Vagina (tissue), 2 donors: ENCODE results near the gene PXDN. TPM values are rescaled to one million over a fixed set of nuclear protein-coding genes. Genes with fewer than 3 reads are reported as not detected.

Source experiments
- DNase-seq, 2 donors: peaks; one replicate each; pipeline ENCODE4 v3.0.0-alpha.2; 2017; ENCODE audit errors: extremely low spot score in 2 of 2
- H3K27ac ChIP-seq: fragments of 200-600 bp; sonication (generic); one replicate; pipeline ENCODE4 v1.5.1; 2019
- H3K27me3 ChIP-seq: fragments of 200-600 bp; sonication (generic); one replicate; pipeline ENCODE4 v1.5.1; 2019
- H3K36me3 ChIP-seq, 2 donors: fragments of 200-600 bp; sonication (generic); one replicate each; pipeline ENCODE4 v1.5.1; 2017 to 2019
- H3K4me1 ChIP-seq: fragments of 200-600 bp; sonication (generic); one replicate; pipeline ENCODE4 v1.5.1; 2019
- H3K4me3 ChIP-seq, 2 donors: fragments of 200-600 bp; sonication (generic); 1 replicate in 1 of 2; 2 replicates in 1 of 2; pipeline ENCODE4 v1.5.1; 2016 to 2019
- H3K9me3 ChIP-seq: fragments of 200-600 bp; sonication (generic); one replicate; pipeline ENCODE4 v1.5.1; 2019
- CTCF ChIP-seq, 3 experiments: fragments of 450-650 bp in 2 of 3; fragments of 200-600 bp in 1 of 3; sonication (generic) in 1 of 3; IDR thresholded peaks; one replicate each; pipeline ENCODE4 v1.5.1; 2017 to 2019; ENCODE audit warnings: antibody characterized with exemption in 3 of 3, mild to moderate bottlenecking in 2 of 3, moderate library complexity in 2 of 3
- POLR2A ChIP-seq, 2 donors: fragments of 450-650 bp; IDR thresholded peaks; one replicate each; pipeline ENCODE4 v1.6.1; 2017; ENCODE audit warnings: antibody characterized with exemption in 2 of 2, mild to moderate bottlenecking in 2 of 2, moderate library complexity in 2 of 2
- POLR2AphosphoS5 ChIP-seq, 2 donors: sonication (generic); formaldehyde crosslinking; IDR thresholded peaks; one replicate each; pipeline ENCODE4 v1.9.0; 2017; ENCODE audit warnings: antibody characterized with exemption in 2 of 2, mild to moderate bottlenecking in 2 of 2, low read depth in 1 of 2; ENCODE audit not compliant: insufficient read depth in 1 of 2
- intact Hi-C: fragments of 100-400 bp; cut with DNase I; formaldehyde crosslinking; loops from one replicate; pipeline ENCODE4 v1.15.1; 2023
- total RNA-seq: library from RNA; depleted of rRNA; stranded (reverse); fragments of >200 nt; gene quantifications from one replicate; pipeline ENCODE4 v1.2.3, GENCODE V29; 2016

Gene PXDN
- total RNA-seq, 1 donor from 2014 or later: 33.6 TPM

- TF ChIP-seq CTCF (IDR thresholded peaks at IDR 0.05): no peak
- TF ChIP-seq POLR2A (IDR thresholded peaks at IDR 0.05): no peak
- no peak for TF ChIP-seq POLR2AphosphoS5 (IDR thresholded peaks at IDR 0.05; ENCODE audit: insufficient read depth in 1 of 2, low read depth in 1 of 2)
- H3K27ac ChIP-seq: no peak overlapping the region
- DNase-seq: peak in 1 of 2 donors; percentile 82
- no peaks in the 10 kb centered on the region for H3K27me3 ChIP-seq
- H3K9me3 ChIP-seq: no peaks in the 10 kb centered on the region
- no peak overlapping the region for H3K4me3 ChIP-seq
- intact Hi-C loops: loop anchor here (10.0 kb wide), 1 partner anchor 1916 kb away; the partner anchor contains the start of gene RPS7
- peaks cover 7% of the 10 kb centered on the region for H3K4me1 ChIP-seq
- H3K36me3 ChIP-seq: peaks cover 3 to 33% of the 10 kb centered on the region in 2 donors
Observed at GRCh38 chr2:1658394-1659151, 85.7 kb downstream of the PXDN start.

- intact Hi-C loops: loop anchor here (10.0 kb wide), 1 partner anchor 1918 kb away; the partner anchor contains the start of gene RPS7
- no peak overlapping the region for H3K27ac ChIP-seq
- no peak overlapping the region for H3K4me3 ChIP-seq
- TF ChIP-seq CTCF (IDR thresholded peaks at IDR 0.05): no peak
- no peak for TF ChIP-seq POLR2A (IDR thresholded peaks at IDR 0.05)
- TF ChIP-seq POLR2AphosphoS5 (IDR thresholded peaks at IDR 0.05; ENCODE audit: insufficient read depth in 1 of 2, low read depth in 1 of 2): no peak
- peaks cover 20% of the 10 kb centered on the region for H3K4me1 ChIP-seq
- H3K36me3 ChIP-seq: peaks cover 3 to 19% of the 10 kb centered on the region in 2 donors
- H3K9me3 ChIP-seq: no peaks in the 10 kb centered on the region
- no peak for DNase-seq
- no peaks in the 10 kb centered on the region for H3K27me3 ChIP-seq
Observed at GRCh38 chr2:1656961-1657841, 87.1 kb downstream of the PXDN start.

GRCh38 chr2:1656326-1656960, 87.9 kb downstream of the PXDN start:
- Histone ChIP-seq H3K36me3 (peaks cover 3 to 14% of the 10 kb centered on the region in 2 donors), H3K4me1 (peaks cover 21% of the 10 kb centered on the region), H3K27ac (no peak overlapping the region), H3K9me3 (no peaks in the 10 kb centered on the region), H3K4me3 (no peak overlapping the region), H3K27me3 (no peaks in the 10 kb centered on the region)
- intact Hi-C loops: loop anchor here (10.0 kb wide), 1 partner anchor 1918 kb away; the partner anchor contains the start of gene RPS7
- TF ChIP-seq POLR2A (IDR thresholded peaks at IDR 0.05): no peak
- no peak for TF ChIP-seq CTCF (IDR thresholded peaks at IDR 0.05)
- no peak for TF ChIP-seq POLR2AphosphoS5 (IDR thresholded peaks at IDR 0.05; ENCODE audit: insufficient read depth in 1 of 2, low read depth in 1 of 2)
- DNase-seq: no peak

GRCh38 chr2:1655461-1655860, 88.9 kb downstream of the PXDN start:
- H3K27ac ChIP-seq: no peak overlapping the region
- H3K27me3 ChIP-seq: no peaks in the 10 kb centered on the region
- no peak for TF ChIP-seq POLR2A (IDR thresholded peaks at IDR 0.05)
- TF ChIP-seq POLR2AphosphoS5 (IDR thresholded peaks at IDR 0.05; ENCODE audit: insufficient read depth in 1 of 2, low read depth in 1 of 2): no peak
- no peak for TF ChIP-seq CTCF (IDR thresholded peaks at IDR 0.05)
- peaks cover 21% of the 10 kb centered on the region for H3K4me1 ChIP-seq
- intact Hi-C loops: loop anchor here (10.0 kb wide), 1 partner anchor 1919 kb away; the partner anchor contains the start of gene RPS7
- no peak for DNase-seq
- H3K4me3 ChIP-seq: no peak overlapping the region
- peaks cover 3 to 4% of the 10 kb centered on the region in 2 donors for H3K36me3 ChIP-seq
- no peaks in the 10 kb centered on the region for H3K9me3 ChIP-seq
